ENCODE results near the gene DPF1.

DNA sequence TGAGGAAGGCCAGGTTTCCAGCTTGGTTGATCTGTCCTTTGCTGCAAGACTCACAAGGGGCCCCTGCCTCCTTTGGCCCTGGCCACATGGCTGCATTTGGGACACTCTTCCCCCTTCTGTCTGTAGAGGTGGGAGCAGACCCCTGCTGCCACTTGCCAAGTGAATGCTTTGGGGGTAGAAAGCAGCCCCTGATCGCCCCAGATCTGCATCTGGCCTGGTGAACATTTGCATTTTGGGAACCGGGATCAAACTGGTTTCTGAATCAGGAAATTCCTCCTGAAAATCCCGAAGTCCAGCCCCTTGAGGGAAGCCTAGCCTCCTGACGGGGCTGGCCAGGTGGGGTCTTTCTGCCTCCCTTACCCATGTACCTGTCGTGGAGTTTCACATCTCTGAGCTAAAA, 14.9 kb downstream of the DPF1 start:
- TF ChIP-seq, protein P1, sequence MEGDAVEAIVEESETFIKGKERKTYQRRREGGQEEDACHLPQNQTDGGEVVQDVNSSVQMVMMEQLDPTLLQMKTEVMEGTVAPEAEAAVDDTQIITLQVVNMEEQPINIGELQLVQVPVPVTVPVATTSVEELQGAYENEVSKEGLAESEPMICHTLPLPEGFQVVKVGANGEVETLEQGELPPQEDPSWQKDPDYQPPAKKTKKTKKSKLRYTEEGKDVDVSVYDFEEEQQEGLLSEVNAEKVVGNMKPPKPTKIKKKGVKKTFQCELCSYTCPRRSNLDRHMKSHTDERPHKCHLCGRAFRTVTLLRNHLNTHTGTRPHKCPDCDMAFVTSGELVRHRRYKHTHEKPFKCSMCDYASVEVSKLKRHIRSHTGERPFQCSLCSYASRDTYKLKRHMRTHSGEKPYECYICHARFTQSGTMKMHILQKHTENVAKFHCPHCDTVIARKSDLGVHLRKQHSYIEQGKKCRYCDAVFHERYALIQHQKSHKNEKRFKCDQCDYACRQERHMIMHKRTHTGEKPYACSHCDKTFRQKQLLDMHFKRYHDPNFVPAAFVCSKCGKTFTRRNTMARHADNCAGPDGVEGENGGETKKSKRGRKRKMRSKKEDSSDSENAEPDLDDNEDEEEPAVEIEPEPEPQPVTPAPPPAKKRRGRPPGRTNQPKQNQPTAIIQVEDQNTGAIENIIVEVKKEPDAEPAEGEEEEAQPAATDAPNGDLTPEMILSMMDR (conservative IDR thresholded peaks at IDR 0.05; ENCODE audit: low read length), result no peak
- TF ChIP-seq EZH2phosphoT487 (IDR thresholded peaks at IDR 0.05; ENCODE audit: borderline replicate concordance, low read depth, low read length), result no peak
